ENCODE results near the gene FNDC3B.

GRCh38 chr3:172279191-172279640 is 239.8 kb downstream of the FNDC3B start:
- TF ChIP-seq POLR2A (IDR thresholded peaks at IDR 0.05), result no peak
- TF ChIP-seq CTCF (IDR thresholded peaks at IDR 0.05), result no peak

Data from testis (tissue), 2 donors.